Cardiac fibroblast (primary cell): ENCODE measurements around the gene FNIP2.
"Not testable (repeated sequence)": the region's sequence is repeated elsewhere in the genome, so short reads cannot be mapped to it uniquely, and the experiment has no call there.

ENCODE experiments used
- DNase-seq, 2 donors: peaks; one replicate each; pipeline versions ENCODE4 v3.0.0 to v3.0.0-alpha.2; 2010; ENCODE audit warnings: low read depth in 2 of 2
- H3K4me3 ChIP-seq, 2 donors: replicated peaks in 1 of 2; 1 replicate in 1 of 2; 2 replicates in 1 of 2; pipeline ENCODE4 v1.5.1; 2011; ENCODE audit warnings: low read depth in 2 of 2, low read length in 2 of 2, mild to moderate bottlenecking in 2 of 2, moderate library complexity in 1 of 2
- TF ChIP-seq, protein P1 (sequence below): IDR thresholded peaks from one replicate; pipeline ENCODE4 v1.5.1; 2011; ENCODE audit warnings: low read depth, mild to moderate bottlenecking, low read length, inconsistent platforms

The FNIP2 gene

DNA sequence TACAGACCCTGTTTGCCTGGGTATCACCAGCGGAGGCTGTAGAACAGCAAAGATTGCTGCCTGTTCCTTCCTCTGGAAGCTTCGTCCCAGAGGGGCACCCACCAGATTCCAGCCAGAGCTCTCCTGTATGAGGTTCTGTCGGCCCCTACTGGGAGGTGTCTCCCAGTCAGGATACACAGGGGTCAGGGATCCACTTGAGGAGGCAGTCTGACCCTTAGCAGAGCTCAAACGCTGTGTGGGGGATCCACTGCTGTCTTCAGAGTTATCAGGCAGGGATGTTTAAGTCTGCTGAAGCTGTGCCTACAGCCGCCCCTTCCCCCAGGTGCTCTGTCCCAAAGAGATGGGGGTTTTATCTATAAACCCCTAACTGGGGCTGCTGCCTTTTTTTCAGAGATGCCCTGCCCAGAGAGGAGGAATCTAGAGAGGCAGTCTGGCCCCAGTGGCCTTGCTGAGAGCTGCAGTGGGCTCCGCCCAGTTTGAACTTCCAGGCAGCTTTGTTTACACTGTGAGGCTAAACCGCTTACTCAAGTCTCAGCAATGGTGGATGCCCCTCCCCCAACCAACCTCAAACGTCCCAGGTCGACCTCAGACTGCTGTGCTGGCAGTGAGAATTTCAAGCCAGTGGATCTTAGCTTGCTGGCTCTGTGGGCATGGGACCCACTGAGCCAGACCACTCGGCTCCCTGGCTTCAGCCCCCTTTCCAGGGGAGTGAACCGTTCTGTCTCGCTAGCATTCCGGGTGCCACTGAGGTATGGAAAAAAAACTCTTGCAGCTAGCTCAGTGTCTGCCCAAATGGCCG, 133.7 kb downstream of the FNIP2 start:
- TF ChIP-seq, protein P1, sequence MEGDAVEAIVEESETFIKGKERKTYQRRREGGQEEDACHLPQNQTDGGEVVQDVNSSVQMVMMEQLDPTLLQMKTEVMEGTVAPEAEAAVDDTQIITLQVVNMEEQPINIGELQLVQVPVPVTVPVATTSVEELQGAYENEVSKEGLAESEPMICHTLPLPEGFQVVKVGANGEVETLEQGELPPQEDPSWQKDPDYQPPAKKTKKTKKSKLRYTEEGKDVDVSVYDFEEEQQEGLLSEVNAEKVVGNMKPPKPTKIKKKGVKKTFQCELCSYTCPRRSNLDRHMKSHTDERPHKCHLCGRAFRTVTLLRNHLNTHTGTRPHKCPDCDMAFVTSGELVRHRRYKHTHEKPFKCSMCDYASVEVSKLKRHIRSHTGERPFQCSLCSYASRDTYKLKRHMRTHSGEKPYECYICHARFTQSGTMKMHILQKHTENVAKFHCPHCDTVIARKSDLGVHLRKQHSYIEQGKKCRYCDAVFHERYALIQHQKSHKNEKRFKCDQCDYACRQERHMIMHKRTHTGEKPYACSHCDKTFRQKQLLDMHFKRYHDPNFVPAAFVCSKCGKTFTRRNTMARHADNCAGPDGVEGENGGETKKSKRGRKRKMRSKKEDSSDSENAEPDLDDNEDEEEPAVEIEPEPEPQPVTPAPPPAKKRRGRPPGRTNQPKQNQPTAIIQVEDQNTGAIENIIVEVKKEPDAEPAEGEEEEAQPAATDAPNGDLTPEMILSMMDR, result peak; percentile 8
- not testable (repeated sequence) for H3K4me3 ChIP-seq
- DNase-seq, result peak; percentile 62 to 89

DNA sequence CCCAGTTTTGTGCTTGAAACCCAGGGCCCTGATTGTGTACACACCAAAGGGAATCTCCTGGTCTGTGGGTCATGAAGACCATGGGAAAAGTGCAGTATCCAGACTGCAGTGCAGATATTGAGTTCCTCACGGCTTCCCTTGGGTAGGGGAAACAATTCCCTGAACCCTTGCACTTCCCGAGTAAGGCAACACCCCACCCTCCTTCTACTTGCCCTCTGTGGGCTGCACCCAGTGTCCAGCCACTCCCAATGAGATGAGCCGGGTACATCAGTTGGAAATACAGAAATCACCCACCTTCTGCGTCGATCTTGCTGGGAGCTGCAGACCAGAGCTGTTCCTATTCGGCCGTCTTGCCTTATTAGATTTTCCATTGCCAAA, 134.2 kb downstream of the FNIP2 start:
- DNase-seq, result no peak
- TF ChIP-seq, protein P1, result no peak
- no peak overlapping the region for H3K4me3 ChIP-seq

DNA sequence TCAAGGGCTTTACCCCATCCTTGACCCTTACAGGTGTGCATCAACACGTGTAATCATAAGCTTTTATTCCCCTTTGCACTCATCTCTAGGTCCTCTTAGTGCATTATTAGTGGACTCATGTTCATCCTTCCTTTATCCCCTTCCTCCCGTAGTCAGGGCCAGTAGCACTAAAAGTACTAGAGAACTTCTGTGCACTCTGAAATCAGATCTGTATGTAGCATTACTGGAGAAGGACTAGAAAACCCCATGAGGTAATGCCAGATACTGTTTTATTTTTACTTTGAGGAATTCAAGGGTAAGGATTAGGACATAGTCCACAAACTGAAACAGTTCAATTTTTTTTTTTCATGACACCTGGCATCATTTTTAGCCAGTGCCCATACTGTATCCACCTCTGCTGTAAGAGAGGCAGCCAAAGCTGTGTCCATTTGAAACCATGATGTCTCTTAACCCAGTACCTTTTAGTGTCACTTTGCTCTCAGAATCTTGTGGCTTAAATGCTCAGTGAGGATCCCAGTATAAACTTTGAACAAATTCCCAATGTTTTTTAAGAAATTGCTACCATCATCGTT, 134.7 kb downstream of the FNIP2 start:
- TF ChIP-seq, protein P1, result no peak
- no peak overlapping the region for H3K4me3 ChIP-seq
- no peak for DNase-seq

DNA sequence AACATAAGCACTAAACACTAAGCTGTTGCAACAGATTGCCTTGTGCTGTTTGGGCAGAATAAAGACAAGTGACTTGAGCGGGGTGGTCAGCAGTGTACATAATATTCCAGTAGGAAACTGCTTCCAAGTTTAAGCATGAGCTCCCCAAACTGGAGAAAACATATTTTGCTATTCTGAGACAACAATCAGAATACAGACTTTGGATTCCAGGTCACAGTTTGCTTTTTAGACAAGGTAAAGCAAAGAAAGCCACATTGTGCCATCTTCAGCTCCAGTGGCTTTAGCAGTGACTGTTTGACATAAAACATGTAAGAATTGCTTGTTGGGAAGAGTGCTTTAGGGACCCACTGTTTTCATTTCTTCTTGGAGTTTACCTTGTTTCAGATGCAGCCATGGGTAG, 136.0 kb downstream of the FNIP2 start:
- TF ChIP-seq, protein P1, result no peak
- no peak overlapping the region for H3K4me3 ChIP-seq
- DNase-seq, result no peak

DNA sequence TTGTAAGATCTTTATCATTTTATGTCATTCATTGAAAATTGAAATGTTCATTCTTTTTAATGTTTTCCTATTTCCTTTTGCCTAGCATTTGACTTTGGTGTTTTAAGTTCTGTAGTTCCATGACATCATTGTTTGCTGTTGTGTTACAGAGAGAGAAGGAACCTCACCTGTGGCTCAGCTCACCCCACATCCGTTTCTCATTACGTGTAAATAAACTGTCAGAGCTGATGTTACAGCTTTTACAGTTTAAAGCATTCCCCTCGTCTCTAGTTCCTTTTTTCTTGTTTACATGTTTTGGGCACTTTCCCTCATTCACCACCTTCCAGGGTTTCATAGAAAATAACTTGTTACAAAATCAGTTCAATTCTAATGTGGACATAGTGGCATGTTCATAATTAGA, 137.2 kb downstream of the FNIP2 start:
- TF ChIP-seq, protein P1, result no peak
- H3K4me3 ChIP-seq, result no peak overlapping the region
- no peak for DNase-seq

DNA sequence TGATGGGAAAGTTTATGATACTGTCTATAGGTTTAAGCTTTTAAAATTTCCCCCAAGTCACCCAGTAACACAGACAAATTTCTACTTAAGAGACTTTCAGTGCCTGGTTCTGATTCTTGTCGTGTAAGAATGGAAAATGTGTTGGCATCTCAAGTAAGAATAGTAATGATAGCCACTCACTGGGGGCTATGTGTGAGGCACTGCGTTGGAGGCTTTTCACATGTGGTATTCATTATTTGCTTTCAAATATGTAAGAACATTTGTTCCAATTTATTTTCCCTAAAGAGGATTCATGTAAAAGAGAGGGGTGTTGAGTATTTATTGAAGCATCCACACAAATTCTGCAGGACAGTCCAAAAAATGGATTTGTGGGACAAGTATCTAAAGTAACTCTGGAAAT, 143.6 kb downstream of the FNIP2 start:
- H3K4me3 ChIP-seq, result no peak overlapping the region
- DNase-seq, result no peak
- TF ChIP-seq, protein P1, result no peak
